T-cell (primary cell): Measurements from ENCODE around the gene ZBTB3. TPM values are rescaled to one million over a fixed set of nuclear protein-coding genes. Genes with fewer than 3 reads are reported as not detected.

Experiments
- ATAC-seq, 4 experiments: fragments of 200-7000 bp in 3 of 4; fragments of 150-1000 bp in 1 of 4; cut with Tn5 transposase; replicated peaks in 1 of 4; 1 replicate in 3 of 4; 2 replicates in 1 of 4; pipeline ENCODE4 v1.10.0; 2021; ENCODE audit warnings: moderate library complexity in 3 of 4, mild to moderate bottlenecking in 2 of 4, moderate number of reproducible peaks in 1 of 4
- CTCF ChIA-PET, 2 donors: fragments of 300-600 bp; sonication (Branson Sonifier 250); formaldehyde crosslinking; loops; one replicate each; lab custom pipeline; 2022; ENCODE audit warnings: antibody characterized with exemption in 2 of 2; lab: Charles Lee
- POLR2A ChIA-PET, 2 donors: fragments of 300-600 bp; sonication (Branson Sonifier 250); formaldehyde crosslinking; loops; one replicate each; lab custom pipeline; 2022; ENCODE audit warnings: antibody characterized with exemption in 2 of 2; lab: Charles Lee
- DNase-seq, 35 experiments: peaks; one replicate each; pipeline versions ENCODE4 v3.0.0 to v3.0.0-alpha.2; 2013 to 2023
- H3K27ac ChIP-seq: one replicate; pipeline ENCODE4 v1.5.1; 2013; ENCODE audit warnings: low read length
- H3K27me3 ChIP-seq, 2 experiments: replicated peaks in 1 of 2; 1 replicate in 1 of 2; 2 replicates in 1 of 2; pipeline versions ENCODE4 v1.6.1 to v1.7.0; 2013; ENCODE audit warnings: low read length in 1 of 2, mixed read lengths in 1 of 2; ENCODE audit not compliant: control insufficient read depth in 2 of 2, insufficient read depth in 2 of 2; ENCODE audit errors: extremely low read depth in 1 of 2
- H3K36me3 ChIP-seq, 2 donors: 1 replicate in 1 of 2; 2 replicates in 1 of 2; pipeline versions ENCODE4 v1.6.1 to v1.7.0; 2013; ENCODE audit warnings: low read length in 1 of 2; ENCODE audit not compliant: control insufficient read depth in 2 of 2, insufficient read depth in 1 of 2; ENCODE audit errors: extremely low read depth in 1 of 2
- H3K4me1 ChIP-seq, 2 experiments: 1 replicate in 1 of 2; 2 replicates in 1 of 2; pipeline versions ENCODE4 v1.6.1 to v1.7.0; 2013; ENCODE audit warnings: low read length in 2 of 2, mixed read lengths in 1 of 2; ENCODE audit not compliant: insufficient read depth in 2 of 2, control insufficient read depth in 1 of 2; ENCODE audit errors: extremely low read depth in 1 of 2
- H3K4me3 ChIP-seq, 2 donors: 1 replicate in 1 of 2; 2 replicates in 1 of 2; pipeline versions ENCODE4 v1.5.1 to v1.7.0; 2013; ENCODE audit warnings: mild to moderate bottlenecking in 2 of 2, low read length in 1 of 2, moderate library complexity in 1 of 2; ENCODE audit not compliant: control insufficient read depth in 1 of 2; ENCODE audit errors: extremely low read depth in 1 of 2
- H3K9me3 ChIP-seq: 2 replicates; pipeline ENCODE4 v1.7.0; 2013
- H3K27ac Mint-ChIP-seq, 2 donors: one replicate each; pipeline ENCODE4 v1.8.0; 2020 to 2021; ENCODE audit warnings: mild to moderate bottlenecking in 2 of 2, mixed read lengths in 2 of 2
- H3K27me3 Mint-ChIP-seq, 2 donors: one replicate each; pipeline ENCODE4 v1.8.0; 2021 to 2022; ENCODE audit warnings: mixed read lengths in 2 of 2
- H3K36me3 Mint-ChIP-seq: one replicate; pipeline ENCODE4 v1.8.0; 2021; ENCODE audit warnings: mixed read lengths
- H3K4me1 Mint-ChIP-seq, 3 donors: one replicate each; pipeline ENCODE4 v1.8.0; 2020 to 2022; ENCODE audit warnings: mixed read lengths in 3 of 3, mild to moderate bottlenecking in 1 of 3
- H3K4me3 Mint-ChIP-seq, 3 donors: one replicate each; pipeline ENCODE4 v1.8.0; 2020 to 2022; ENCODE audit warnings: mild to moderate bottlenecking in 3 of 3, mixed read lengths in 3 of 3, moderate library complexity in 3 of 3
- H3K9me3 Mint-ChIP-seq, 3 donors: one replicate each; pipeline ENCODE4 v1.8.0; 2020 to 2022; ENCODE audit warnings: mixed read lengths in 3 of 3
- WGBS: methylation state at CpG from one replicate; pipeline ENCODE4 v1.1.5; 2013; ENCODE audit warnings: missing lambda C conversion rate; ENCODE audit not compliant: insufficient coverage; 5-methylcytosine and 5-hydroxymethylcytosine counted together
- total RNA-seq, 35 experiments: library from RNA in 6 of 35; stranded (reverse) in 6 of 35; fragments of 120-200 nt in 1 of 35; gene quantifications; one replicate each; pipeline versions ENCODE4 v1.2.1 to v1.2.4 and lab custom pipeline; 2013 to 2026

ZBTB3 gene
- total RNA-seq (10 to 100 TPM in 3 of 5 donors, 1 to 10 TPM in 2; 5.9 to 24.6 (median 22.9) TPM), total RNA-seq (lab: John Stamatoyannopoulos, UW) (4.6 to 33.3 (median 9.5) reads per million in 29 experiments)
- total RNA-seq (2013), result 17.1 TPM

DNA sequence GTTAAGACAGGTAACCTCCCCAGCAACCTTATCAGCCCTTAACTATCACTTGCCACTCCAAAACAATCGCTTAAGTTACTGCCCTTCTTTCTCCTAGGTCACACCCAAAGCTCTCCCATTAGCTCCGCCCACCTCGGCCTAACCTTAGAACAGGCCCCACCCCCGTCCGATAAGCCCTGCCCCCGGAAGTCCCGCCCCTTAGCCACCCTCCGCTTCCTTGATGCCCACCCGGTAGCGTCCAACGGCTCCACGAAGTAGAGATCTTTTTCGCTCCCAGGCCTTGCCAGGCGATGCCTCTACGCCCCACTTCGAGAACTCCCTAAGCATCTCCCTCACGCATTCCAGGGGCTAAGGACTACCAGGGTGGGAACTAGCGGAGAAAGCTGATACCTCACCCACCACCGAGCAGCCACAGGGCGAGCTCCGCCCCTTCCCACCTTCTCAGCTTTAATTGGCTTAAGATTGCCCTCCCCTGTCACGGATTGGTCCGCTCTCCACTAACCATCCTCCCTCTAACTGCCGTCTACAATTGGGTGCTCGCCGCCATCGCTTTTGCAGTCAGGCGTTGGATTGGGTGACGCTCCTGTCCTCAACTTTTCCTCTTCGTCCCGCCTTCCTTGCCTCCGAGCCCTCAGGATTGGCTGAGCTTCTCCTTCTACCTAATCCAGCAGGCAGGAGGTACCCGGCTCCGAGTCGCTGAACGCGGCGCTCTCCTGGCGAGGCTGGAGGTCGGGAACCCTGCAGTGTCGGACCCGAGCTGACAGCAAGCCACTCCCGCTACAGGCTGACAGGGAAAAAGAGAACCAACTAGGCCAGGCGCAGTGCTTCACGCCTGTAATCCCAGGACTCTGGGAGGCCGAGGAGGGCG is at the start of gene ZBTB3:
Gene ZBTB3, minus strand, starts transcription at position 425 of the 868 bp plus-strand sequence. CDS start 496 bp downstream, outside the sequence.
- H3K4me3 ChIP-seq, result peak within 1 kb of the TSS; percentile 81 to 88
- Mint-ChIP-seq H3K9me3 (no peaks in the 10 kb centered on the region), H3K27me3 (no peaks in the 10 kb centered on the region), H3K27ac (peak within 1 kb of the TSS; percentile 96 to 99), H3K4me1 (peaks cover 15 to 30% (median 28%) of the 10 kb centered on the region in 3 donors), H3K36me3 (peaks cover 9% of the 10 kb centered on the region), H3K4me3 (peak within 1 kb of the TSS; percentile 83 to 97 (median 91))
- peak within 1 kb of the TSS; percentile 76 for H3K27ac ChIP-seq
- H3K36me3 ChIP-seq, result peaks cover 9 to 29% of the 10 kb centered on the region in 2 donors
- CTCF ChIA-PET, result interaction anchor here (0.5 to 2.1 kb wide), 32 partner anchors 9 to 364 kb away, joined by 3 to 32 read pairs (median 4); partner anchors contain the start of genes TMEM179B (in 2 of the 2), C11orf98 (in 1 of the 2), CSKMT (in 1 of the 2) and HNRNPUL2 (in 1 of the 2)
- H3K27me3 ChIP-seq, result no peaks in the 10 kb centered on the region
- ATAC-seq (peak; percentile 94 to 95 (median 95)), DNase-seq (peak; percentile 92 to 99 (median 96))
- no peaks in the 10 kb centered on the region for H3K9me3 ChIP-seq
- WGBS, result under 1% methylated on average over 41 of the region's 47 CpGs
- H3K4me1 ChIP-seq, result peaks cover 4 to 37% of the 10 kb centered on the region in 2 experiments
- POLR2A ChIA-PET, result interaction anchor here (0.5 to 2.0 kb wide), 24 partner anchors 8 to 180 kb away, joined by 3 to 20 read pairs (median 5); partner anchors contain the start of genes C11orf98 (in 1 of the 2), CSKMT (in 1 of the 2), EEF1G (in 1 of the 2) and HNRNPUL2 (in 1 of the 2)

DNA sequence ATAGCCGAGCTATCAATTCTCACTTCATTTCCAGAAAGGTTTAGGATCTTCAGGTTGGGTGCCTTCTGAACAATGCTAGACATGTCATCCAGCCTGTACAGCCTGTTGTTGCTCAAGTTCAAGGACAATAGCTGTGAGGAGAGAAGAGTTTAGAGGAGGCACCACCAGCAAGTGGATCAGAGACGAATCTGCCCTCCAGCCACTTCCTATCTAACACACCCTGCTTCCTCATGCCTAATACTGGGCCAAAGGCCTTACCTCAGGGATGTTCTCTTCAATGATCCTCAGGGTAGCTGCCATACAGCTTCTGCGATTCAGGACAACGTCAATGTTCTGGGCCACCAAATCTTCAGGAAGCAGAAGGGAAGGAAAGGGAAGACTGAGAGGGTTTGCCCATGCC is 47.1 kb upstream of the ZBTB3 start:
- H3K36me3 Mint-ChIP-seq, result peaks cover 56% of the 10 kb centered on the region
- ATAC-seq (no peak), DNase-seq (no peak)
- peak overlapping the region in 1 of 2 donors; percentile 52 for H3K27ac Mint-ChIP-seq
- no peaks in the 10 kb centered on the region for H3K9me3 Mint-ChIP-seq
- no peaks in the 10 kb centered on the region for H3K9me3 ChIP-seq
- H3K4me1 Mint-ChIP-seq, result peaks cover 21 to 34% (median 23%) of the 10 kb centered on the region in 3 donors
- H3K4me1 ChIP-seq, result peaks cover 11 to 19% of the 10 kb centered on the region in 2 experiments
- no peak overlapping the region for H3K4me3 ChIP-seq
- H3K4me3 Mint-ChIP-seq, result no peak overlapping the region
- WGBS, result 100% methylated on average over 1 of the region's 4 CpGs
- H3K36me3 ChIP-seq, result peaks cover 23 to 76% of the 10 kb centered on the region in 2 donors
- no peak overlapping the region for H3K27ac ChIP-seq
- H3K27me3 Mint-ChIP-seq, result no peaks in the 10 kb centered on the region
- H3K27me3 ChIP-seq, result no peaks in the 10 kb centered on the region
- ChIA-PET POLR2A (interaction anchor here in 1 of 2 donors (0.6 to 1.3 kb wide), 3 partner anchors 13 to 31 kb away, joined by 3 to 6 read pairs (median 3); partner anchors contain the start of genes STX5, TEX54 and TMEM179B), CTCF (interaction anchor here (0.6 to 1.2 kb wide), 3 partner anchors 59 to 208 kb away, joined by 3 to 9 read pairs (median 5); partner anchors contain the start of gene SLC3A2 (in 1 of the 2))

DNA sequence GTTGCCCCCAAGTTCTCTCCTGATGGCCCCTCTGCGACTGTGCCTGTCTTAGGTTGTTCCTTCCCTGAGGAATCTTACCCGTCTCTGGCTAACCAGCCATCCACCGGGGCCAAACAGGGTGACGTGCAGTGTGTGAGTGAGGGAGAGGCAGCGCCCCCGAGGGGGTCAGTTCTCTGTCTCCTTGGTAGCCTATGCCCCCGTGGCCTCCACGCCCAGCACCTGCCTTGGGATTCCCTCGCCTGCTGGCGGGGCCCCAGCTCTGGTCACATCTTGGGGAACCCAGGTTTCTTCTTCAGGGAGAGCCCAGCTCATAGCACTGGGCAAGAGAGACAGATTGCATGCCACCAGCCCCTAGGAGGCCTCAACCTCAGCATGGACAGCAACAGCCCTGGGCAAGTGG is 45.5 kb upstream of the ZBTB3 start:
- no peaks in the 10 kb centered on the region for H3K27me3 ChIP-seq
- H3K36me3 Mint-ChIP-seq, result peaks cover 69% of the 10 kb centered on the region
- peak in 1 of 4 experiments; percentile 8 for ATAC-seq

DNA sequence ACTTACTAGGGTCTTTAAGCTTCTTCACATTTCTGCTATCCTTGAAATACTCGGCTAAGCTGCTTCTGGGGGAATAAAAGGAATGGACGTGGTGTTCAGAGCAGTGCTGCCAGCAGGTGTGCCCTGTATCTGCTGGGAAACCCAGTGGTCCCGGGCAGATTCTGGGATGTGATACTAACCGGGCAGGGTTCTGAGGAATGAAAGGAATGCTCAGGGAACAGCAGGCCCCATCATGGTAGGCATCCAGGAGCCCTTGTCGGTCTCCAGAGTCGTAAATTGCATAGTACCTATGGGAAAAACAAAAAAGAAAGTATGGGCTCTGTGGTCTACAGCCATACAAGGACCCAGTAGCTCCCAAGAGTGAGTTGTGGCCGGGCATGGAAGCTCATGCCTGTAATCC is 42.3 kb upstream of the ZBTB3 start:
- ChIA-PET POLR2A (interaction anchor here (0.6 to 1.2 kb wide), 6 partner anchors 9 to 57 kb away, joined by 3 to 4 read pairs (median 3); no protein-coding TSS in a partner anchor), CTCF (interaction anchor here in 1 of 2 donors (0.6 kb wide), 1 partner anchor 64 kb away, joined by 5 read pairs; no protein-coding TSS in a partner anchor)
- ATAC-seq (no peak), DNase-seq (no peak)
- Mint-ChIP-seq H3K9me3 (no peaks in the 10 kb centered on the region), H3K4me1 (peaks cover 12 to 18% (median 17%) of the 10 kb centered on the region in 3 donors), H3K36me3 (peaks cover 62% of the 10 kb centered on the region), H3K27ac (peak overlapping the region; percentile 31 to 55), H3K4me3 (no peak overlapping the region), H3K27me3 (no peaks in the 10 kb centered on the region)
- Histone ChIP-seq H3K4me1 (peaks cover 7 to 16% of the 10 kb centered on the region in 2 experiments), H3K4me3 (no peak overlapping the region), H3K27ac (no peak overlapping the region), H3K36me3 (peaks cover 32 to 88% of the 10 kb centered on the region in 2 donors), H3K9me3 (no peaks in the 10 kb centered on the region), H3K27me3 (no peaks in the 10 kb centered on the region)
- whole genome bisulfite sequencing, result 93% methylated on average over 5 of the region's 7 CpGs

More for the DNA sequence above, 45.5 kb upstream of the ZBTB3 start:
- WGBS, result 90% methylated on average over 8 of the region's 10 CpGs
- no peaks in the 10 kb centered on the region for H3K9me3 Mint-ChIP-seq
- Histone ChIP-seq H3K9me3 (no peaks in the 10 kb centered on the region), H3K4me3 (no peak overlapping the region), H3K36me3 (peaks cover 28 to 91% of the 10 kb centered on the region in 2 donors), H3K27ac (no peak overlapping the region), H3K4me1 (peaks cover 7 to 14% of the 10 kb centered on the region in 2 experiments)
- H3K4me1 Mint-ChIP-seq, result peaks cover 17 to 25% (median 18%) of the 10 kb centered on the region in 3 donors
- no peak for DNase-seq
- H3K27me3 Mint-ChIP-seq, result no peaks in the 10 kb centered on the region
- ChIA-PET CTCF (interaction anchor here in 1 of 2 donors (1.3 to 1.6 kb wide), 2 partner anchors 13 to 17 kb away, joined by 4 to 6 read pairs; no protein-coding TSS in a partner anchor), POLR2A (interaction anchor here (0.5 to 0.7 kb wide), 2 partner anchors 10 to 17 kb away, joined by 3 to 9 read pairs; no protein-coding TSS in a partner anchor)
- H3K4me3 Mint-ChIP-seq, result no peak overlapping the region
- no peak overlapping the region for H3K27ac Mint-ChIP-seq

DNA sequence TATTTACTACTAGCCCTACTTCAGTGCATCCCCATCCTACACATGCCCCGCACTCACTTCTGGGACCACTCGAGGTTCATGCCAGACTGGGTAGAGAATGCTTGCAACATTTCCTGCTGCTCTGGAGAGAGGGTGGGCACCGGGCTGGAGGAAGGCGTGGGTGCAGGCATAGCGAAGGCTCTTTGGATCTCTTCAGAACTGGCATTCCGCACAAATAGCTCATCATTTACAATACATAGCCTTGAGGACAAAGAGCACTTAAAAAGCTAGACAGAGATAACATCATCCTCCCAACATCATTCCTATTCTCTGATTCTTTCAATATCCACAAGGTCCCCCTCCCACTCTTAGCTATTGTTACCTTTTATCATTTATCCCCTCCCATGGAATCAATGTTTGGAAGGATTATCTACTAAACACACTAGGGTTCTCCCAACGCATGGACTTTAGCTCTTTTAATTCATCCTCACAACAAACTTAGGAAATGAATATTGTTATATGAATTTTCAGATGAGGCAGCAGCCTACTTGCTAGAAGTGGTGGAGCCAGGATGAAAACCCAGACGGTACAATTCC is 40.3 kb upstream of the ZBTB3 start:
- H3K36me3 Mint-ChIP-seq, result peaks cover 56% of the 10 kb centered on the region
- H3K4me3 ChIP-seq, result no peak overlapping the region
- no peak for DNase-seq
- no peak overlapping the region for H3K27ac ChIP-seq
- peak overlapping the region; percentile 60 to 66 for H3K27ac Mint-ChIP-seq
- POLR2A ChIA-PET, result interaction anchor here (0.6 to 1.3 kb wide), 14 partner anchors 8 to 749 kb away, joined by 3 to 8 read pairs (median 4); no protein-coding TSS in a partner anchor
- H3K9me3 Mint-ChIP-seq, result no peaks in the 10 kb centered on the region
- no peaks in the 10 kb centered on the region for H3K27me3 Mint-ChIP-seq
- peaks cover 29 to 37% (median 32%) of the 10 kb centered on the region in 3 donors for H3K4me1 Mint-ChIP-seq
- H3K4me1 ChIP-seq, result peaks cover 13 to 34% of the 10 kb centered on the region in 2 experiments
- peaks cover 22 to 81% of the 10 kb centered on the region in 2 donors for H3K36me3 ChIP-seq
- 76% methylated on average over 3 of the region's 8 CpGs for WGBS
- ATAC-seq, result no peak
- no peak overlapping the region for H3K4me3 Mint-ChIP-seq
- H3K27me3 ChIP-seq, result no peaks in the 10 kb centered on the region
- no peaks in the 10 kb centered on the region for H3K9me3 ChIP-seq
- CTCF ChIA-PET, result no interaction called here
